Measurements from ENCODE around the gene LRMDA. TPM values are rescaled to one million over a fixed set of nuclear protein-coding genes. Genes with fewer than 3 reads are reported as not detected.

The LRMDA gene
- total and polyA plus RNA-seq, 10 of the 15 experiments (the other 5 are each of a cell fraction or from before 2014, with no cell fraction given) = 0.07 to 0.54 (median 0.29) TPM; not detected in 4

DNA sequence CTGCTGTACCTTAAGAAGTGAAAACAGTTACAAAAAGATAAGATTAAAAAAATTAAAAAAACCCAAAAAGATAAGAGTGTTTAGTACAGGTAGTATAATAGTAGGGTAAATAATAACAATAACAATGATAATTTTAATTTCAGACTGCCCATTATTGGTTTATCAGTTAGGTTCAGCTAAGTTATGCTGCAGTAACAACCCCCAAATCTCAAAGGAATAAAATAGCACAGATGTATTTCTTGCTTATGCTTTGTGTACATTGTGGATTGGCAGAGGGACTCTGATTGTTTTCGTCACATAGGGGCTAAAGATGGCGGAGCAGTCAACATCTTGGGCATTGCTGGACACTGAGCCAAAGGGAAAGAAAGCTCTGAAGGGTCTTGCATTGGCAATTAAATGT, 264.6 kb downstream of the LRMDA start:
- DNase-seq (ENCODE audit: low read depth, low spot score) = no peak
- ChIA-PET RAD21 (ENCODE audit: unreplicated experiment) (no interaction called here), CTCF (no interaction called here), SMC1A (ENCODE audit: uncharacterized antibody, unreplicated experiment) (interaction anchor here (1.5 kb wide), 1 partner anchor 10 kb away, joined by 7 read pairs; no protein-coding TSS in a partner anchor), POLR2A (no interaction called here)
- H4K20me1 ChIP-seq (ENCODE audit: control insufficient read depth, insufficient read depth) = no peaks in the 10 kb centered on the region
- H3K9me3 ChIP-seq (replicated peaks; ENCODE audit: control insufficient read depth, insufficient read depth, low read length) = no peaks in the 10 kb centered on the region; the same call in 2 of the 3 replicates
- H3K4me1 ChIP-seq (ENCODE audit: control insufficient read depth, insufficient read depth, low read length) = no peaks in the 10 kb centered on the region
- no peaks in the 10 kb centered on the region for H3K36me3 ChIP-seq (ENCODE audit: control insufficient read depth in 2 of 2, insufficient read depth in 2 of 2, low read length in 1 of 2)
- in situ Hi-C loops (cut with MboI) (no loop called here), intact Hi-C loops (cut with micrococcal nuclease; ENCODE audit: unreplicated experiment) (no loop called here)
- H3K79me2 ChIP-seq (ENCODE audit: control insufficient read depth, insufficient read depth, low read length) = no peaks in the 10 kb centered on the region
- no peak overlapping the region for H3K9ac ChIP-seq (ENCODE audit: control insufficient read depth, insufficient read depth, low read length)
- no peak overlapping the region for H3K27ac ChIP-seq (ENCODE audit: control insufficient read depth, insufficient read depth)
- BruUV-seq (replicated peaks) = no TSS peak
- H3K4me2 ChIP-seq (ENCODE audit: control insufficient read depth, insufficient read depth) = no peak overlapping the region
- no peak overlapping the region for H2AFZ ChIP-seq (ENCODE audit: control insufficient read depth, low read depth, low read length)
- no peak for ATAC-seq
- TF ChIP-seq TAF1 (IDR thresholded peaks at IDR 0.05; ENCODE audit: borderline replicate concordance, low read depth, low read length) = no peak
- 0% methylated on average over 2 of the region's 2 CpGs for WGBS (ENCODE audit: insufficient coverage, insufficient replicate concordance, low lambda C conversion rate, missing lambda C conversion rate)
- no peak for FAIRE-seq
- no peaks in the 10 kb centered on the region for H3K27me3 ChIP-seq (replicated peaks in 1 of 2; ENCODE audit: control insufficient read depth in 2 of 2, insufficient read depth in 2 of 2, low read length in 1 of 2)
- H3K4me3 ChIP-seq = no peak overlapping the region

DNA sequence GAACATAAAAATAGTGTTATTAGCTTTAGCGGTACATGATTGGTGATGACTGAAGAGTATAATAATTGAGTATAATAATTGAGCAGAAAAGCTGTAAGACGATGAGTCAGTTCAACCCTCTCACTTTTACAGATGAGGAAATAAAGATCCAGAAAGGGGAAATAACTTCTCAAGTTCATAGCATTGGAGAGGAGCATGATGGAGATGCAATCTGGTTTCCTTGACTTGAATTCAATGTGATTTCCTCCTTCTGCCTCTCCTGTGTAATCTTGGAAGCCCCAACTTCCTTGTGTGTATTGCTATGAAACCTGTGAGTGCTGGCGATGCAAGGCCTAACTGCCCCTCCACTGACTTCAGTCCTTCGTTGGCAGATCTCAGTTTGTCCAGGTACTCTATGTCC, 265.1 kb downstream of the LRMDA start:
- ATAC-seq (no peak), DNase-seq (ENCODE audit: low read depth, low spot score) (no peak), FAIRE-seq (no peak)
- Histone ChIP-seq H2AFZ (ENCODE audit: control insufficient read depth, low read depth, low read length) (no peak overlapping the region), H3K27me3 (replicated peaks in 1 of 2; ENCODE audit: control insufficient read depth in 2 of 2, insufficient read depth in 2 of 2, low read length in 1 of 2) (no peaks in the 10 kb centered on the region), H3K27ac (ENCODE audit: control insufficient read depth, insufficient read depth) (no peak overlapping the region), H3K9me3 (replicated peaks; ENCODE audit: control insufficient read depth, insufficient read depth, low read length) (no peaks in the 10 kb centered on the region; the same call in 2 of the 3 replicates), H4K20me1 (ENCODE audit: control insufficient read depth, insufficient read depth) (no peaks in the 10 kb centered on the region), H3K4me2 (ENCODE audit: control insufficient read depth, insufficient read depth) (no peak overlapping the region), H3K4me3 (no peak overlapping the region), H3K79me2 (ENCODE audit: control insufficient read depth, insufficient read depth, low read length) (no peaks in the 10 kb centered on the region), H3K36me3 (ENCODE audit: control insufficient read depth in 2 of 2, insufficient read depth in 2 of 2, low read length in 1 of 2) (no peaks in the 10 kb centered on the region), H3K9ac (ENCODE audit: control insufficient read depth, insufficient read depth, low read length) (no peak overlapping the region), H3K4me1 (ENCODE audit: control insufficient read depth, insufficient read depth, low read length) (no peaks in the 10 kb centered on the region)
- intact Hi-C loops (cut with micrococcal nuclease; ENCODE audit: unreplicated experiment) = no loop called here
- in situ Hi-C loops (cut with MboI) = no loop called here
- ChIA-PET SMC1A (ENCODE audit: uncharacterized antibody, unreplicated experiment) (interaction anchor here (1.5 kb wide), 1 partner anchor 10 kb away, joined by 7 read pairs; no protein-coding TSS in a partner anchor), POLR2A (no interaction called here), CTCF (no interaction called here), RAD21 (ENCODE audit: unreplicated experiment) (no interaction called here)
- TF ChIP-seq, protein P1, sequence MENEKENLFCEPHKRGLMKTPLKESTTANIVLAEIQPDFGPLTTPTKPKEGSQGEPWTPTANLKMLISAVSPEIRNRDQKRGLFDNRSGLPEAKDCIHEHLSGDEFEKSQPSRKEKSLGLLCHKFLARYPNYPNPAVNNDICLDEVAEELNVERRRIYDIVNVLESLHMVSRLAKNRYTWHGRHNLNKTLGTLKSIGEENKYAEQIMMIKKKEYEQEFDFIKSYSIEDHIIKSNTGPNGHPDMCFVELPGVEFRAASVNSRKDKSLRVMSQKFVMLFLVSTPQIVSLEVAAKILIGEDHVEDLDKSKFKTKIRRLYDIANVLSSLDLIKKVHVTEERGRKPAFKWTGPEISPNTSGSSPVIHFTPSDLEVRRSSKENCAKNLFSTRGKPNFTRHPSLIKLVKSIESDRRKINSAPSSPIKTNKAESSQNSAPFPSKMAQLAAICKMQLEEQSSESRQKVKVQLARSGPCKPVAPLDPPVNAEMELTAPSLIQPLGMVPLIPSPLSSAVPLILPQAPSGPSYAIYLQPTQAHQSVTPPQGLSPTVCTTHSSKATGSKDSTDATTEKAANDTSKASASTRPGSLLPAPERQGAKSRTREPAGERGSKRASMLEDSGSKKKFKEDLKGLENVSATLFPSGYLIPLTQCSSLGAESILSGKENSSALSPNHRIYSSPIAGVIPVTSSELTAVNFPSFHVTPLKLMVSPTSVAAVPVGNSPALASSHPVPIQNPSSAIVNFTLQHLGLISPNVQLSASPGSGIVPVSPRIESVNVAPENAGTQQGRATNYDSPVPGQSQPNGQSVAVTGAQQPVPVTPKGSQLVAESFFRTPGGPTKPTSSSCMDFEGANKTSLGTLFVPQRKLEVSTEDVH (IDR thresholded peaks at IDR 0.05; ENCODE audit: low read depth, partially characterized antibody) = no peak
- TF ChIP-seq NFYA (IDR thresholded peaks at IDR 0.05; ENCODE audit: borderline replicate concordance, low read depth, low read length) (no peak), FOXM1 (IDR thresholded peaks at IDR 0.05; ENCODE audit: low read depth, low read length) (no peak), ZZZ3 (IDR thresholded peaks at IDR 0.05; ENCODE audit: control insufficient read depth, insufficient read length, low read depth) (no peak), HDAC2 (IDR thresholded peaks at IDR 0.05) (no peak), GATAD2B (conservative IDR thresholded peaks at IDR 0.05; ENCODE audit: low read depth) (no peak), STAT3 (IDR thresholded peaks at IDR 0.05; ENCODE audit: low read depth, low read length) (no peak), NRF1 (conservative IDR thresholded peaks at IDR 0.05; ENCODE audit: low read depth, low read length) (no peak)
- TF ChIP-seq, protein P2, sequence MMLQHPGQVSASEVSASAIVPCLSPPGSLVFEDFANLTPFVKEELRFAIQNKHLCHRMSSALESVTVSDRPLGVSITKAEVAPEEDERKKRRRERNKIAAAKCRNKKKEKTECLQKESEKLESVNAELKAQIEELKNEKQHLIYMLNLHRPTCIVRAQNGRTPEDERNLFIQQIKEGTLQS (IDR thresholded peaks at IDR 0.05; ENCODE audit: borderline replicate concordance, extremely low read depth, low read depth, low read length) = no peak
- TF ChIP-seq, protein P3, sequence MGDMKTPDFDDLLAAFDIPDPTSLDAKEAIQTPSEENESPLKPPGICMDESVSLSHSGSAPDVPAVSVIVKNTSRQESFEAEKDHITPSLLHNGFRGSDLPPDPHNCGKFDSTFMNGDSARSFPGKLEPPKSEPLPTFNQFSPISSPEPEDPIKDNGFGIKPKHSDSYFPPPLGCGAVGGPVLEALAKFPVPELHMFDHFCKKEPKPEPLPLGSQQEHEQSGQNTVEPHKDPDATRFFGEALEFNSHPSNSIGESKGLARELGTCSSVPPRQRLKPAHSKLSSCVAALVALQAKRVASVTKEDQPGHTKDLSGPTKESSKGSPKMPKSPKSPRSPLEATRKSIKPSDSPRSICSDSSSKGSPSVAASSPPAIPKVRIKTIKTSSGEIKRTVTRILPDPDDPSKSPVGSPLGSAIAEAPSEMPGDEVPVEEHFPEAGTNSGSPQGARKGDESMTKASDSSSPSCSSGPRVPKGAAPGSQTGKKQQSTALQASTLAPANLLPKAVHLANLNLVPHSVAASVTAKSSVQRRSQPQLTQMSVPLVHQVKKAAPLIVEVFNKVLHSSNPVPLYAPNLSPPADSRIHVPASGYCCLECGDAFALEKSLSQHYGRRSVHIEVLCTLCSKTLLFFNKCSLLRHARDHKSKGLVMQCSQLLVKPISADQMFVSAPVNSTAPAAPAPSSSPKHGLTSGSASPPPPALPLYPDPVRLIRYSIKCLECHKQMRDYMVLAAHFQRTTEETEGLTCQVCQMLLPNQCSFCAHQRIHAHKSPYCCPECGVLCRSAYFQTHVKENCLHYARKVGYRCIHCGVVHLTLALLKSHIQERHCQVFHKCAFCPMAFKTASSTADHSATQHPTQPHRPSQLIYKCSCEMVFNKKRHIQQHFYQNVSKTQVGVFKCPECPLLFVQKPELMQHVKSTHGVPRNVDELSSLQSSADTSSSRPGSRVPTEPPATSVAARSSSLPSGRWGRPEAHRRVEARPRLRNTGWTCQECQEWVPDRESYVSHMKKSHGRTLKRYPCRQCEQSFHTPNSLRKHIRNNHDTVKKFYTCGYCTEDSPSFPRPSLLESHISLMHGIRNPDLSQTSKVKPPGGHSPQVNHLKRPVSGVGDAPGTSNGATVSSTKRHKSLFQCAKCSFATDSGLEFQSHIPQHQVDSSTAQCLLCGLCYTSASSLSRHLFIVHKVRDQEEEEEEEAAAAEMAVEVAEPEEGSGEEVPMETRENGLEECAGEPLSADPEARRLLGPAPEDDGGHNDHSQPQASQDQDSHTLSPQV (IDR thresholded peaks at IDR 0.05) = no peak
- WGBS (ENCODE audit: insufficient coverage, insufficient replicate concordance, low lambda C conversion rate, missing lambda C conversion rate) = 3% methylated on average over 4 of the region's 4 CpGs
- no TSS peak for BruUV-seq (replicated peaks)

Measured in GM12878 (cell line).